ENCODE results near the gene KRT16.
A peak's percentile ranks its signal among the peaks of the same experiment; 100 is the strongest.
"Not testable (repeated sequence)": the region's sequence is repeated elsewhere in the genome, so short reads cannot be mapped to it uniquely, and the experiment has no call there.

The KRT16 gene

DNA sequence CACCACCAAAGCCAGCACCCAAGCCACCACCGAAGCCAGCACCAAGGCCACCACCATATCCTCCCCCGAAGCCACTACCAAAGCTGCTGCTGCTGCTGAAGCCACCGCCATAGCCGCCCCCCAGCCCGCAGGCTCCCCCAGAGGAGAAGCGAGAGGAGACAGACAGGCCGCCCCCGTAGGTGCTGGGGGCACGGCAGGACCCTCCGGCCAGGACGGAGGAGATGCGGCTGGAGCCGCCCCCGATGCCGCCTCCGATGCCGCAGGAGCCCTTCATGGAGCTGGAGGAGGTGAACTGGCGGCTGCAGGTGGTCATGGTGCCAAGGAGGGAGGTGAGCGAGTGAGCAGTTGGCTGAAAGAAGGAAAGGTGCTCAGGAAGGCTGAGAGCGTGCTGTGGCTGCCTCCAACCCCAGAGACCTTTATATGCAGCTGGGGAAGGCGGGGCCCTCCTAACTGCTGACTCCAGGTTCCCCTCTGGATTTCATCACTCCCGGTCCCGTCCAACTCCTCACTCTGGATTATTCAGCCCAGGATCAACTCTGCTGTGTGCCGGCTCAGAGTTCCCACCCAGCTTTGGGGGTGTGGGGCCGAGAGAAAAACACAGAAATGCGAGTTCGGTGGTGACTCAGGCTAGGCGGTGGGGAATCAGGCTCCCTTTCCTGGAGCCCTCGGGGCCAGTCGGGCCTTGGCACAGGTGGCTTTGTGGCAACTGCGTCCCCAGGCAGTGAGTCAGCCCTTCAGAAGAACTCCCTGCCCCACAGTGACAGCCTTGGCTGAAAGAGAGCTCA, at the start of gene KRT16:
Gene KRT16, minus strand, starts transcription at position 392 of the 785 bp plus-strand sequence. Its CDS starts 79 bp downstream, at position 313.
- H3K4me3 ChIP-seq (ENCODE audit: low read depth, low read length), result not testable (repeated sequence)

GRCh38 chr17:41660221-41660711, 47.7 kb upstream of the KRT16 start:
- no peak overlapping the region for H3K4me3 ChIP-seq (ENCODE audit: low read depth, low read length)

GRCh38 chr17:41659427-41660212, 47.1 kb upstream of the KRT16 start:
- no peak overlapping the region for H3K4me3 ChIP-seq (ENCODE audit: low read depth, low read length)

DNA sequence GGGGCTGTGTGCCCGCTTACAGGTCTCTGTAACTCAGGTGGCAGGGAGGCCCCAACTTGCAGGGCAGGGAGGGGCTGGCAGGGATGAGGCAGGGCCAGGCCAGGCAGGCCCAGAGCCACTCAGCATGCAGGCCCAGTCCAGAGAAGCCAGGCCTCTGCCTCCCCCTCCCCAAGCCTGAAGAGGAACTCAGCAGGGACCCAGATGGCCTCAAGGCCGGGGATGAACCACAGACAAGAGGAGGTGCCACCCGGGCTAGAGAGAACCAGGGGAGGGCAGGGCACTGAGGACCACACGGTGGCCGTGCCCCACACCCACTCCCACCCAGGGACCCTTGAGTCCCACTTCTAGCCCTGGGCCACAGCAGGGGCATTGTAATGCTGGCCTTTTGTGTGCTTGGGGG, 46.3 kb upstream of the KRT16 start:
- H3K4me3 ChIP-seq (ENCODE audit: low read depth, low read length), result no peak overlapping the region

DNA sequence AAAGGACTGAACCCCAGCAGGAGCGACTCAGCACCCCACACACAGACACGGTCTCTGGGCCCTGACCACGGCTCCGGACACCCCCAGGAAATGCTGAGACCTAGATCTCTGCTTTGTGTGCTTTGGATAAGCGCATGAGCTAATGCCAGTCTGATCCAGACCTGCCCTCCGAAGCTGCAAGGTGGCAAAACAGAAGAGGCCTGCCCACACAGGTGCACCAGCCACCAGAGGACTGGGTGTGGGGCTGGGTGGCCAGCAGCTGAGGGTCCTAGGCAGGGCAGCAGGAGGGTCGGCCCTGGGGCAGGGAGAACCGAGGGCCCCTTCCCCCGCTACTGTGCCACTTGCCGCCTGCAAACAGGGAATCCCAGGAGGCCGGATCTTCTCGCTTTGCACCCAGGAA, 45.4 kb upstream of the KRT16 start:
- no peak overlapping the region for H3K4me3 ChIP-seq (ENCODE audit: low read depth, low read length)

GRCh38 chr17:41657176-41657754, 44.7 kb upstream of the KRT16 start:
- H3K4me3 ChIP-seq (ENCODE audit: low read depth, low read length), result no peak overlapping the region

- no peak overlapping the region for H3K4me3 ChIP-seq (ENCODE audit: low read depth, low read length)
Observed at GRCh38 chr17:41656249-41657023, 43.9 kb upstream of the KRT16 start.

- H3K4me3 ChIP-seq (ENCODE audit: low read depth, low read length), result no peak overlapping the region
Observed at GRCh38 chr17:41655611-41656111, 43.1 kb upstream of the KRT16 start.

DNA sequence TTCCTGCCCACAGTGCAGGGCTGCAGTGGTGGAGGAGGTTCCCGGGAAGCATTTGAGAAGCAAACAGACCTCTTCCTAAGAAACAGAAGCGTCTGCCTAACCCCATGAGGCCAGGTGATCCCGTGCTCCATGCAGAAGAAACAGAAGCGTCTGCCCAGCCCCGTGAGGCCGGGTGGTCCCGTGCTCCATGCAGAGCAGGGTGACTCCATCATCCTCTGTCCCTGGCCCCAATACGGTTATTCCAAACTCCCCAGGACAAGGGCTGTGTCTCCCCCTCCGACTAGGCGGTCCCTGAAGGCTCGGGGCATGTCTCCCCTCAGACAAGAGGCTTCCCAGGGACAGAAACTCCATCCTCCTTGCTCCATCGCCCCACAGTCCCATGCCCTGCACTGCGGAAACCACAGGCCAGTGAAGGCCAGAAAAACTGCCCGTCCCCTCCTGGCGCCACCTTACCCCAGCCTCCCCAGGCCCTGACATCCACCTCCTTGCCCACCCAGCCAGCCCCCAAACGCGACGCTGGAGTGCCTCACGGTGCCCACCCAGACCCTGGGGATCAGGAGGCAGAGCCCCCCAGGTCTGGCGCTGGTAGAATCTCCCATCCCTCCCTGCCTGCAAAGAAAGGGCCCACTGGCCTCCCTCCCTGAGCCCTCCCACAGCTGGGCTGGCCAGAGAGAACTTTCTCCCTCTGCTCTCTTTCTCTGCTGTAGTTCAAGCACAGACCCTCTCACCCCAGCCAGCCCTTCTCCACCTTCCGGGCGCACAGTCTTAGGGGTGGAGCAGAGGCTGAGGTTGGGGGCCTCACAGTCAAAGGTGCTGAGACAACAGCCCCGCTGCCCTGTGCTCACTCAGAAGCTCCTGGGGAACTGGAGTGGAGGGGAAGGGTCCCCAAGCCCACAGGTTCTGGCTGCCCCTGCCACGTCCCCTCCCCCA, 42.4 kb upstream of the KRT16 start:
- H3K4me3 ChIP-seq (ENCODE audit: low read depth, low read length), result no peak overlapping the region

DNA sequence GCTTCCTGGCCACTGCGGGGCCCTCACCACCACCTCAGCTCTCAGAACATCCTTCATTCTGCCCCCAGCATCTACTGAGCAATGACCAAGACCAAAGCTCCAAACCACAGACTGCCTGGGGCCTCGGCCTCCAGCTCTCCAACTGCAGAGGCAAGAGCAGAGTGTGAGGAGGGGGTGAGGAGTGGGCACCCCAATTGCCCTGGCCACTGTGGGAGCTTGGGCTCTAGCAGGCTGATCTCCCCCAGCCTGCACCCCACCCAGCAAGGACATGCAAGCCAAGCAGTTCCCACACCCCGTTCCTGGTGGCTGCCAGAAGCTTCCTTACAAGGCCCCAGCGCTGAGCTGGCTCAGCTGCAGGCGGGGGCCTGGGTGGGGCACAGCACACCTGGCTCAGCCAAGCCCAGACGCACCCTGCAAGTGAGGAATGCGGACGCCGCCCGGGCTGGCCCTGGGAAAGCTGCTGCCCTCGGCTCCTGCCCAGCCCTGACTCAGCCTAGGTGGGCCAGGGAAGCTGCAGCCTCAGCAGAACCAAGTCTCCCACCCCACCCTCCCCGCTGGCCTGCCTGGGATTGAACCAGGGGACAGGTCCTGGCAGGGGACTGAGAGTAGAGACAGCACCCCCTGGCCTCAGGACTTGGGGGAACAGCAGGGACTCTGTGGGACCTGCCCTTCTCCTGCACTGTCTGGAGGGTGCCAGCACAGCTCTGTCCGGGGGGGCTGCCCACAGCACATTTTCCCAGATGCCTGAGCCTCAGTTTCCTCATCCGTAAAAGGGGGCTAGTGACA, 41.5 kb upstream of the KRT16 start:
- H3K4me3 ChIP-seq (ENCODE audit: low read depth, low read length), result no peak overlapping the region

DNA sequence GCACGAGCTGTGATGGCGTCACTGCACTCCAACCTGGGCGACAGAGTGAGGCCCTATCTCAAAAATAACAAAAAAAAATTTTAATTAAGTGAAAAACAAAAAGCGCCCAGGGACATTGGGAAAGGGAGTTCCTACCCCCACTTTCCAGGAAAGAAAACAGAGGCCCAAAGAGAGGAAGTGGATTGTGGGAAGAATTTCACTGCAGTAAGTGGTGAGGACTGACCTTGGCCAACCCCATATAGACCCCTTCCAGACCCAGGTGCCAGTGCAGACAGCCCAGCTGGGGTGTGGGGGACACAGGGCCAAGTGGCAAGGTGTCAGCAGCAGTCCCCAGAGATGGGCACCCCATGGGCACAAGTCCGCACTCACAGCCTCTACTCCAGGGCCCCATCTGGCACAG, 40.9 kb upstream of the KRT16 start:
- no peak overlapping the region for H3K4me3 ChIP-seq (ENCODE audit: low read depth, low read length)

DNA sequence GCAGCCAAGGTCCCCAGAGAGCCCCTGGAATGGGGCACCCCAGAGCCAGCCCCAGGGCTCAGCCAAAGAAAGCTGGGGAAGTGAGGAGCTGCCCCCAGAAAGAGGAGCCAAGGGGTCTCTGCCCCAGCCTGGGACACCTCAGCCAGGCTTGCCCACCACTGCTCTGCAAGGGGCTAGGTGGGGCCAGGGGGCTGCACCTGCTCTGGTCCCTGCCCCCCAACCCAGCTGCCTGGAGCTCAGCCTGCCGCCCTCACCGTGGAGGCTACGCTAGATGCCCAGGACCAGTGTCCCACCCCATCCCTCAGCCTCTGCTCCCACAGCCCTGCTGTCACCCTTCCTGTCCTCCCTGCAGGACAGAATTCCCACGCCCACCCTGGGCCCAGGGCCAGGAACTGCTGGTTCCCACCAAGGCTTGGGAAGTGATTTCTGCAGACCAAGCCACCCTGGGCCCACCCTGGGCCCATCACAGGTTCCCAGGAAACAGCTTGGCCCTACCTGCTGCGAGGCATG, 39.9 kb upstream of the KRT16 start:
- H3K4me3 ChIP-seq (ENCODE audit: low read depth, low read length), result no peak overlapping the region

GRCh38 chr17:41651625-41652460, 39.3 kb upstream of the KRT16 start:
- no peak overlapping the region for H3K4me3 ChIP-seq (ENCODE audit: low read depth, low read length)

- H3K4me3 ChIP-seq (ENCODE audit: low read depth, low read length), result no peak overlapping the region
Observed at GRCh38 chr17:41650794-41651624, 38.4 kb upstream of the KRT16 start.

GRCh38 chr17:41649923-41650519, 37.5 kb upstream of the KRT16 start:
- H3K4me3 ChIP-seq (ENCODE audit: low read depth, low read length), result no peak overlapping the region

DNA sequence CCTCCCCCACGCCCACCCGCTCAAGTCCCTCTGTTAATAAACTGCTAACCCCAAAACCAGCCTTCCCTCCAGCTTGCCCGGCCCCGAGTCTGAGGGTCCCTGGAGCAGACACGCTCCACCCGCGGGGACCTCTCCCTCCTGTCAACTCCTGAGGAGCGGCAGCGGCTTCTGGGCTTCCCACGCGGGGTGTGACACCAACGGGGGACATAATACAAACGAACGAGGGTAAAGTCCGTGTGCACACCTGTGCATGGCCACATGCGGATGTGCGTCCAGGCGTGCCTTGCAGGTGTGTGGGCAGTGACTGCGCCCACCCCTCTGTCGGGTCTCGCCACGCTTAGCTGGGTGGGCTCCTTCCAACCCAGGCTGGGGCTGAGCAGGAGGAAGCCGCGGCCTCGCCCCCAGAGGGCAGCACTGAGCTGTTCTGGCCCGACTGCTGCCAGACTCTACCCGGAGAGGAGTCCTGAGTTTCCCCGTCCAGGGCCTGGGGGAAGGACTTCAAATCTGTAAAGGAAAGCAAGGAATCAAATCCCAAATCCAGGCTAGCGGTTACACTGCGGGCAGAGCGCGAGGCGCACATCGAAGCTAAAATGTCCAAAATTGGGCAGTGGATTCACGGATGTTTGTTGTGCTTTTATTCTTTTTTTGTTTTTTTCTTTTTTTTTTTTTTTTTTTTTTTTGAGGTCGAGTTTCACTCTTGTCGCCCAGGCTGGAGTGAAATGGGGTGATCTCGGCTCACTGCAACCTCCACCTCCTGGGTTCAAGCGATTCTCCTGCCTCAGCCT, 36.0 kb upstream of the KRT16 start:
- peak overlapping the region; percentile 45 for H3K4me3 ChIP-seq (ENCODE audit: low read depth, low read length)

All from iPS-11a (cell line).